Measurements from ENCODE around the gene ACTC1.

The ACTC1 gene

GRCh38 chr15:34765741-34766140, 29.6 kb downstream of the ACTC1 start:
- TF ChIP-seq CTCF (IDR thresholded peaks at IDR 0.05), result no peak

- TF ChIP-seq CTCF (IDR thresholded peaks at IDR 0.05), result no peak
Measured at GRCh38 chr15:34760909-34761308, 34.4 kb downstream of the ACTC1 start.

- TF ChIP-seq CTCF (IDR thresholded peaks at IDR 0.05), result no peak
Measured at GRCh38 chr15:34759992-34760391, 35.4 kb downstream of the ACTC1 start.

GRCh38 chr15:34759347-34759746, 36.0 kb downstream of the ACTC1 start:
- no peak for TF ChIP-seq CTCF (IDR thresholded peaks at IDR 0.05)

GRCh38 chr15:34757262-34757661, 38.1 kb downstream of the ACTC1 start:
- TF ChIP-seq CTCF (IDR thresholded peaks at IDR 0.05), result no peak

- no peak for TF ChIP-seq CTCF (IDR thresholded peaks at IDR 0.05)
Measured at GRCh38 chr15:34755419-34755773, 40.0 kb downstream of the ACTC1 start.

GRCh38 chr15:34754674-34755418, 40.5 kb downstream of the ACTC1 start, which contains the start of gene GJD2:
GJD2 (minus strand) TSS chr15:34754998; CDS start chr15:34754488, 510 bp downstream.
- TF ChIP-seq CTCF (IDR thresholded peaks at IDR 0.05), result no peak

GRCh38 chr15:34754171-34754601, 41.2 kb downstream of the ACTC1 start:
- no peak for TF ChIP-seq CTCF (IDR thresholded peaks at IDR 0.05)

Measured in LNCAP (cell line).